Measurements from ENCODE around the gene BRMS1L.

GRCh38 chr14:35809597-35809996 lies 16.5 kb upstream of the BRMS1L start:
- TF ChIP-seq CTCF (IDR thresholded peaks at IDR 0.05), result no peak
- no peak for TF ChIP-seq POLR2A (IDR thresholded peaks at IDR 0.05)
